Fibroblast of the aortic adventitia (primary cell): ENCODE results near the gene ALOX5AP. TPM values are rescaled to one million over a fixed set of nuclear protein-coding genes. Genes with fewer than 3 reads are reported as not detected.
A peak's percentile ranks its signal among the peaks of the same experiment; 100 is the strongest.

Source experiments
- DNase-seq: peaks from one replicate; pipeline ENCODE4 v3.0.0-alpha.2; 2010; ENCODE audit warnings: low read depth
- H3K4me3 ChIP-seq: 2 replicates; pipeline ENCODE4 v1.5.1; 2011; ENCODE audit warnings: low read depth, mild to moderate bottlenecking, control low read depth, low read length, moderate library complexity
- total RNA-seq: library from RNA; depleted of rRNA; stranded (reverse); fragments of >200 nt; gene quantifications from 2 replicates; pipeline ENCODE4 v1.2.3, GENCODE V29; 2012; ENCODE audit warnings: low replicate concordance
- TF ChIP-seq, protein P1 (sequence below): IDR thresholded peaks from 2 replicates; pipeline ENCODE4 v1.5.1; 2011; ENCODE audit warnings: mild to moderate bottlenecking, low read length, control low read depth, inconsistent platforms; ENCODE audit not compliant: insufficient read depth

ALOX5AP gene
- total RNA-seq, 1 donor = not detected

DNA sequence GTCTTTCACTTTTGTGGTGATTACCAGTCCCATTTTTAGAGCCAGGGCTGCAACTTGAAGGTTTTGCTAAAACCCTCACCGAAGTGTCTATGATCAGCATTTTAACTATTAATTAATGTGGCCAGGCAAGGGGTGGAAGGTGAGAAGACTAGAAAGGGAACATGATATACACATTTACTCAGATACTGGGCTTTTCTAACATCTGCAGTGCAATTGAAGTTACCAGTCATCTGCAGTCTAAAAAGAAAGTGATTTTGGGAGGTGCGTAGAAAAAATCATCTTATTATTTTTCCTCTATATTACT lies 481 bp downstream of the ALOX5AP start:
- DNase-seq = no peak
- no peak overlapping the region for H3K4me3 ChIP-seq
- TF ChIP-seq, protein P1, sequence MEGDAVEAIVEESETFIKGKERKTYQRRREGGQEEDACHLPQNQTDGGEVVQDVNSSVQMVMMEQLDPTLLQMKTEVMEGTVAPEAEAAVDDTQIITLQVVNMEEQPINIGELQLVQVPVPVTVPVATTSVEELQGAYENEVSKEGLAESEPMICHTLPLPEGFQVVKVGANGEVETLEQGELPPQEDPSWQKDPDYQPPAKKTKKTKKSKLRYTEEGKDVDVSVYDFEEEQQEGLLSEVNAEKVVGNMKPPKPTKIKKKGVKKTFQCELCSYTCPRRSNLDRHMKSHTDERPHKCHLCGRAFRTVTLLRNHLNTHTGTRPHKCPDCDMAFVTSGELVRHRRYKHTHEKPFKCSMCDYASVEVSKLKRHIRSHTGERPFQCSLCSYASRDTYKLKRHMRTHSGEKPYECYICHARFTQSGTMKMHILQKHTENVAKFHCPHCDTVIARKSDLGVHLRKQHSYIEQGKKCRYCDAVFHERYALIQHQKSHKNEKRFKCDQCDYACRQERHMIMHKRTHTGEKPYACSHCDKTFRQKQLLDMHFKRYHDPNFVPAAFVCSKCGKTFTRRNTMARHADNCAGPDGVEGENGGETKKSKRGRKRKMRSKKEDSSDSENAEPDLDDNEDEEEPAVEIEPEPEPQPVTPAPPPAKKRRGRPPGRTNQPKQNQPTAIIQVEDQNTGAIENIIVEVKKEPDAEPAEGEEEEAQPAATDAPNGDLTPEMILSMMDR = no peak

DNA sequence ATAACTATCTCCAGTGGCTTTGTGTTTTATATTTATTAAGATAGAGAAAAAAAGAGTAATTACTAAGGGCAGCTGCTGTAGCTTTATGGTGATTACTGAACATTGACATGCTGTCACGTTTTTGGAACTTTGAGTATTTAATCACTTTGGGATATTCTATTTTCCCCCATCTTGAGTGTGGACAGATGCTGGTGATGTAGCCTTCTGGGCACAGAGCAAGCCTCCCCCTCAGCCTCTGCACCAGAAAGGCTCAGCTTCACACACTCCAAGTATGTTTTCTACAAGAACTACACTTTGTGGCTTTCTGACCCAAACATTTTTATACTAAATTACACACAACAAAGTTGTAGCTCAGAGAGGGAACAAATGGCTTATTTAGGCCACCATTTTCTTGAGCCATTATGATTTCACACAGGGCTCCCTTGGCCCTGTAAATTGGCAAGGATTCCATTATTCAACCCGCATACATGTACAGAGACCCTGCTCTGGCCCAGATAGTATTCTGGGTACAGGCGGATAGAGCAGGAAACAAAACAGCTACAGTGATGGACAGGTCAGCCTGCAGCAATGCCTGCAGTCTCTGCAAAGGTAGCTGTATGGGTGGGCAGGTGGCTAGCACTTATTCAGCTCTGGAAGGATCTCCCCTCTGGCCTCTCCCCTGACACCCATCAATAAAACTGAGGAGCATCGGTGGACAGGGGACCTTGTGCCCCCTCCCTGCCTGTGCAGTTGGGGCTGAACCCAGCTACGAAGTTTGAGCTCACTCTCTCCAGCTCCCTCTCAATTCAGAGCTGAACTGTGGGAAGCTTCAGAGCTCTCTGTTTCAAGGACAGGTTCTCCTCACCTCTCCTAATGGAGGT lies 1.3 kb downstream of the ALOX5AP start:
- TF ChIP-seq, protein P1 = no peak
- no peak for DNase-seq
- no peak overlapping the region for H3K4me3 ChIP-seq

DNA sequence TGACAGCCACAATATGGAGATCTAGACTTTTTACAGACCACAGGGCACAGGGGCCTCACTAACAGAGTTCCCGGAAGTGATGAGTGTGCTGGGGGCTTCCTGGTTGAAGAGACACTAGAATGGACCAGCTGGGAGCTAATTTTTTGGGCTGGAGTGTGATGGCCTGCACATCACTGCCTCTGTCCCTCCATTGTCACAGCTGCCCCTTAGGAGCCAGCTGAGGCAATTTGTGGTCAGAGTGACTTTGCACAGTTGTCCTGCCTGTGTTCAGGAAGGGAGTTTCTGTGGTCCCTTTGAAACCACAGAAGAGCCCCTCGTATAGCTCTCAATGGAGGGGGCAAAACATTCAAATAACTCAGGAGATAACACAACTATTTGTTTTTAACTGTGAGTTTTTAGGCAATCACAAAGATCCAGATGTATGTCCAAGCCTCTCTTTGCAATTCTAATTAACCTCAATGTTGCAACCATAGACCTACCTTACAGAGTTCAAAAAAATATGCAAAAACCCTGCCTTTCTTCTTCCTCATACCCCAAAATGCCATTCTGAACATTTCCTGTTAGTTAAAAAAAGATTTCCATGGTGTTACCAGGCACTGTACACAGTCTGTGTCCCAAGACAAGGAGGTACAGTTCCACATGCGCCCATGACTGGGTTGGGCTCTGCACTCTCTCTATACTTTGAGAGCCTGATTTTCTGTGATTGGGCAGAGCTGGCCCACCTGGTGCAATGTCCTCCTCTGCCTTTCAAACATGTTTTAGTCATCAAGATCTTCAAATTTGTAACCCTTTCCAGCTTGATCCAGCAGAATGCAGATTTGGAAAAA lies 2.4 kb downstream of the ALOX5AP start:
- DNase-seq = no peak
- TF ChIP-seq, protein P1 = no peak
- H3K4me3 ChIP-seq = no peak overlapping the region

DNA sequence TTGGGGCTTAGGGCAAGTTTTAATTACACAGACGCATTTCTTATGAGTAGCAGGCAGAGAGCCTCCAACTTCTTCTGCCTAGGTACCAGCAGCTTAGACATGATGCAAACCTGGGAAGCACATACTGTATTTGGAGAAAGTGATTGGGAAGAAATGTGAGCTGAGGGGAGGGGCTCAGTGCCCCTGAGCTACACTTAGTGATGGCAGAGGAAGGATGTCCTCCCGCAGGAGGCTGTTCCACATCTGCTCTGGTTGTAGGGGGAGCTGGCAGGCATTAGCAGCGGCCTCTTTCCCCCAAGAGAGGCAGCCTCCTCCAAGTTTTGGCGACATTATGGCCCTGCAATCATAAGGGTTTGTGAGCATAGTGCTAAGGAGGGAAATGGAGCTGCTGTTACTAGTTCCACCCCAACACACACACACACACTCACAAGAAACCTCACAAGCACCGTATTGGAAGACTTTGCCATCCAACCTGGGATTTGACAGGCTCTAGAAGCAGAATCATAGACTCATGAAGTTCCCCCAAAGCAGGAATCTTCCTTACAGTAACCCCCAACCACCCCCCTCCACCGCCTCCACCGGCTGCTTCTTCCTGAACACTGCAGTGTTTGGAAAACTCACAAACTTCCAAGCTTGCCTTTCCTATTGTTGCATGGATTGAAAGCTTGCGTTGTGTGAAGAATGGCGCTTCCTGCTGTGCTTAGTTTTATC lies 3.3 kb downstream of the ALOX5AP start:
- no peak for DNase-seq
- no peak overlapping the region for H3K4me3 ChIP-seq
- TF ChIP-seq, protein P1 = no peak

DNA sequence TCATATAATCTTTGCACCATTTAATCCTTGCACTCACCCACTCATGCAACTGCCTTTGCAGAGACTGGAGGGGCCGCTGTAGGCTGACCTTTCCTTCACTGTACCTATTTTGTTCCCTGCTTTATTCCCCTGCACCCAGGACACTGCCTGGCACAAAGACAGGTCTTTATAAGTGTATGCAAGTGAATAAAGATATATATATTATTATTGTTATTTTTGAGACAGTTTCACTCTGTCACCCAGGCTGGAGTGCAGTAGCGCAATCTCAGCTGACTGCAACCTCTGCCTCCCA lies 3.8 kb downstream of the ALOX5AP start:
- DNase-seq = no peak
- TF ChIP-seq, protein P1 = no peak
- H3K4me3 ChIP-seq = no peak overlapping the region

DNA sequence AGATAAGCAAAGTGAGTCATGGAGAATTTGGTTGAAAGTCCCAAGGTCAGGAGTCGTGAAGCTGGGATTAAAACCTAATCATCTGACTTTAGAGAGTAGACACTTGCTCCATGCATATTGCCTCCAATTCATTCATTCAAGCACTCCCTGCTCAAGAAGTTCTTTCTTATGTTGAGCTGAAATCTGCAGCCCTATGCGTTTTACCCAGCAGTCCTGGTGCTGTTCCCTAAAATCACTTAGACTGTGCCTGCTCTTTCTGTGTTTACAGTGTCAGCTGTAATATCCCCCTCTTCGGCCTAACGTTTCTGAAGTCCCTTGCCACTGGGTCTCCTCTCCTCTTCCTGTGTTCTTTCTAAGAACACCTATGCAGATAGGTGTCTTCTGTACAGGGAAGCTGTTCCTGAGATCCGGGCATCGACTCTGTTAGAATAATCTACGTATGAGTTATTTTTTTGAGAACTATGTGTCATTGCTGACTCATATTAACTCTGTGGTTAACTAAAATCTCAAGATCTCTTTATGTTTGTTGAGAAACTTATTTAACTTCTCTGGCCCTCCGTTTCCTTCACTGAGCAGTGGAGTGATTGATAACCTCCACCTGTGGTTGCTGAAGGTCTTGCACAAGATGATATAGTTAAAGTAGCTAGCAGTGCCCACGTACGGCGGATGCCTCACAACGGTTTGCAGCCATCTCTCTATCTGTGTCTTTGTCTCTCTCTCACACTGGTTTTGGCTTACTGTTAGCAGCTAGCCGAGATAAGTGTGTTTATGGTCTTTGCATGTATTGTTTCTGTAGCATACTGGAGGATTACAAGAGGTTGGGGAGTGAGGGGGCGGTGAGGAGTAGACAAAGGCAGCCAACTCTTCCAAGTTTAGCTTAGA lies 4.7 kb downstream of the ALOX5AP start:
- DNase-seq = peak; percentile 92
- peak overlapping the region; percentile 31 for H3K4me3 ChIP-seq
- TF ChIP-seq, protein P1 = no peak
